Islet of Langerhans (tissue), 1 donor: ENCODE data around the gene PSMF1.

Experiments used
- FAIRE-seq: peaks from one replicate; lab custom pipeline; 2011; peaks lifted over from hg19 to GRCh38; lab: Jason Lieb, UNC

PSMF1 gene

DNA sequence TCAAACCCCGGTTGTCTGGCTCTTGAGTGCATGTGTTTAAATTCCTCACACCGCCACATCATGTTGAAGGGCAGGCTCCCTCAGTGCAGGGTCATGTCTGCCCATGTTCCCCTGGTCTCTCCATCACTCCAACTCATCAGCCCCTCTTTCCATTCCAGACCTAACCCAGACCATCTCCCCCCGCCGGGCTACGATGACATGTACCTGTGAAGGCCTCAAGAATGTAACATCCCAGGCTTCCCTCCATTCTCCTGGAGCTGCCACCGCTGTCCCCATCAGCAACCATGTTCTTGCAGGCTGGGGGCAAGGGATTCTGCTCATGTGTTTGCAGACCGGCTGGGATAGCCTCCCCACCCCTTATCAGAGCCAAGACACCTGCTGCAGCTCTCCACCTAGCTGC lies 46.5 kb downstream of the PSMF1 start:
- FAIRE-seq: no peak

- FAIRE-seq: no peak
These were observed 47.1 kb downstream of the PSMF1 start for GRCh38 chr20:1165521-1165920.

DNA sequence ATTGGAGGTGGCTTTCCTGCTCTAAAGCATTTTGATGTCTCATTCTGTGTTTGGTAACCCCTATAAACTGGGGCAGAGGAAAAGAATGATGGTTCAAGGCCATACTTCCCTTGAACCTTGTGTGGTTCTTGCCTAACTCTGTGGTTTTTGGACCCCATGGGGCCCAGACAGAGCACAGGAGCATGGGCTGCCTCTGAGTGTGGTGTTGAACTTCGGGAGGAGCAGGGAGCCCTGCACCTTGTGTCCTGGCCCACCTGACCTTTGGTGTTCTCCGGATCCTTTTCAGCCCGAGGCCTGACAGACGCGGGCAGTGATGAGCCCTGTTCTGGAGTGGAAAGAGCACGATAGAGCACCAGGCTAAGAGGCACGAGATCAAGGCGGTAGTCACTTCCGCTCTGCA lies 47.5 kb downstream of the PSMF1 start:
- no peak for FAIRE-seq

- FAIRE-seq: no peak
These were observed 48.7 kb downstream of the PSMF1 start for GRCh38 chr20:1166948-1167720.

GRCh38 chr20:1169224-1169623 lies 50.8 kb downstream of the PSMF1 start:
- no peak for FAIRE-seq

GRCh38 chr20:1171461-1172093 lies 53.2 kb downstream of the PSMF1 start:
- no peak for FAIRE-seq

GRCh38 chr20:1173698-1174097 lies 55.3 kb downstream of the PSMF1 start:
- FAIRE-seq: no peak

DNA sequence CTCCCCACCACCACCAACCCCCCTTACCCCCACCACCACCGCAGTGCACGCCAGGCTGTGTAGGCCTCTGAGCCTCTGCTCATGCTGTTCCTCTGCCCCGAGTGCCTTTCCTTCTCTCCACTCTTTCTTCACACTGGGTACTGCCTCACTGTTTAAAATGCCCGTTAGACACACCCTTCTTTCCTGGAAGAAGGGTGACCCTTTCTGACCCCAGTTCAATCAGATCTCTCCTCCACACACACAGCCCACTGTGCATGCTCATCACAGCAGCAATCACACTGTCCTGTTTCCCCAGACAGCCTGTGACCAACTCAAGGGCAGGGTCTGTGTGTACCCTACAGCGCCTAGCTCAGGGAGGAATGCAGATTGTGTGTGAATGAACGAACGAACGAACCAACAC lies 56.4 kb downstream of the PSMF1 start:
- FAIRE-seq: no peak

- no peak for FAIRE-seq
These were observed 59.3 kb downstream of the PSMF1 start for GRCh38 chr20:1177680-1178079.

DNA sequence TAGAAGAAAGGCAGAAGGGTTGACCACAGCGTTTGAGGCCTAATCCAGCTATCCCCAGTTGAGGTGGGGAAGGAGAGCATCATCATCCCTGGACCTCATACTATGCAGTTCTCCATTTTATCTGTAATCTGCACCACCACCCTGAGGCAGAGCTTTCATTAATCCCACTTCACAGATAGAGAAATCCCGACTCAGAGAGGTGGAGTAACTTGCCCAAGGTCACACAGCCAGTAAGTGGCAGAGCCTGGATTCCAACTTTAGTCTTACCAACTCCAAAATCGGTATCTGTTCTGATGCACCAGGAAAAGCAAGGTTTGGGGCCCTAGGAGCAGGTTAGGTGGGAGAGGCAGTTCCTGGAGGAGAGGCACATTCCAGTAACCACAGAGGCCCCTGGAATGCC lies 59.7 kb downstream of the PSMF1 start:
- no peak for FAIRE-seq

DNA sequence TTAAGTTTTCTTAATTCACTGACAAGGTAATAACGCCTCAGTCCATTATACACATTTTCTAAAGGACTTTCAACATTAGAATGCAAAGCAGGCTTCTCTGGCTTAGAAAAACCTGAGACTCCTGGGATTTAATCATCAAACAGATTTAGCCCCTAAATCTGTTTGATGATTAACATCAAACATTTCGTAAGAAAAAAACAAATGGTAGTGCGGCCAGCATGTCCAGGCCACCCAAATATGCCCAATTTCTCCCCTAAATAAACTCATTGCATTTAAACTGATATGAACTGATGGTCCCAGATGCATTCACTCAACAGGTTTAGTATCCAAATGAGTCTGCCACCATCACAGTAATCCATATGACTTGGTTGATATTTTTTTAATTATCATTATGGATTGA lies 60.2 kb downstream of the PSMF1 start:
- no peak for FAIRE-seq

DNA sequence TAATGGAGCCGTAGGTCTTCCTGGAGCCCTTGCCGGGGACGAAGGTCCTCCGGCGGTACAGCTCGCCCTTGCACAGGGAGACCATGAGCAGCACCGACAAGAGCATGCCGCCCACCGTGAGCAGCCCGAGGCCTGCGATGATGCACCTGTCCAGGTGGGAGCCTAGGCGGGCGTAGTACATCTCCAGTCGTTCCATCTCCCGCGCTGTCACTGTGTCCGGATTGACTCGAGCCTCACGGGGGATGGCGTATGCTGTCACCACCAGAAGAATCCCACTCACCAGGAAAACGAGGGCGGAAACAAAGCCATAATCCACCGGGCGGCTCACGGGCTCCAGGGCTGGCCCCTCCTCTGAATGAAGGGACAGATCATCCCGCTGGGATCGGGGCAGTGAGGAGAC lies 62.5 kb downstream of the PSMF1 start:
- FAIRE-seq: no peak

DNA sequence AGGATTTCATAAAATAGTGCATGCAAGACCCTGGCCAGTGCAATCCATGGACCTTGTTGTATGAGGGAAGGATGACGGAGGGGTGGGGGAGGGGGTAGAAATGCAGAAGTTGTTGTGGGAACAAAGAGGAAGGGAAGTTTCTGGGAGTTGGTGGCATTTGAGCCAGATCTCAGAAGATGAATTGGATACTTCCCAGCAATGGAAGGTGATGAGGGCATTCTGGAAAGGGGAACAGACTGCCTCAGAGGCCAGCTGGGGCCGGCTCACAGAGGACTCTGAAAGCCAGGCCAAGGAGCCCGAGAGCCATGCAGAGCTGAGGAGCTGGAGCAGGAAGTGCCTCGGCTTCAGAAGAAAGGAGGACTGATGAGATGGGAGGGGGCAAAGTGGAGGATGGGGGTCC lies 63.7 kb downstream of the PSMF1 start:
- FAIRE-seq: no peak

DNA sequence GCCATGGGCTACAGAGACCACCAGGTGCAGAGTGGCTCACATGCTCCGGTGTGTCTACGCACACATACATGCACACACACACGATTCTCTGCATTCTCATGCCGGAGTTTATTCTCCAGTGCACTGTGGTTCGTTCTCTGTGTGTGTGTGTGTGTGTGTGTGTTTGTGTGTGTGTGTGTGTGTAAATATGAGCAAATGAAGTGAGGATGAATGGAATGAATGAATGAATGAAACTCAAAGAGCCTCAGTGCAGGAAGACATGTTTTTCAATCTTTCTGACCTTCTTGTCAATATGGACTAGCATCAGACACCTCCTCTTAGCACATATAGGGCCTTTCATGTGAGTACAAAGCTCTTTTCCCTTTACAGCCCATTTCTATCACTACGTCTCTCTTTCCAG lies 64.8 kb downstream of the PSMF1 start:
- no peak for FAIRE-seq

GRCh38 chr20:1184260-1184637 lies 65.8 kb downstream of the PSMF1 start:
- no peak for FAIRE-seq

DNA sequence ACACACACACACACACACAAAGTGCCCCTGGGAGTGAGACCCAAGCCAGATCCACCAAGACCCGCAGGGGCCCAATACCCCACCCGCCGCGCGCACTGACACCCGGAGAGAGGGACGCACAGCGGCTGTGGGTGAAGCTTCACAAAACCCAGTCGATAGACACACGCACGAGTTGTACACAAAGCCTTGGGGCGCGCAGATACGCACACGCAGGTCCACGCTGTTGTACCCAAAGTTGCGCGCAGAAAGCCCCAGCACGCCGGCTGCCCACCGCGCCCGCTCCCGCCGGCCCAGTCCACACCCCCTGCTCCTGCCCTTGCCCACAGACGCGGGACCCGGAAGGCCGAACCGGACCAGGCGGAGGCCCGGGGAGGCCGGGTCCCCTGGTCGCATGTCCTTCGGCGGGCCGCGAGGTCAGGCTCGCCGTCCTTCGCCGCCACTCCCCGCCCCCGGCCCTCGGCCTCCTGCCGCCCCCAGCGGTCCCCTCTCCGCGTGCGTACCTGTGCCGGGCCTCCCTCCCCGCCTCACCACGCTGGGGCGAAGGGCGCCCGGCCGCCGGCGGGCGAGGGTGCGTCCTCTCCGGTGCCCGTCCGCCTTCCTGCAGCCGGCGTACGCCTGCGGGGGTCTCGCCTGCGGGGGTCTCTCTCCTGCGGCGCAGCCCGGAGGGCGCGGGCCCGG lies 66.4 kb downstream of the PSMF1 start, which contains the start of gene TMEM74B:
Gene TMEM74B, minus strand, starts transcription at position 344 of the 678 bp plus-strand sequence. CDS start 1,180 bp downstream, outside the sequence.
- FAIRE-seq: no peak

DNA sequence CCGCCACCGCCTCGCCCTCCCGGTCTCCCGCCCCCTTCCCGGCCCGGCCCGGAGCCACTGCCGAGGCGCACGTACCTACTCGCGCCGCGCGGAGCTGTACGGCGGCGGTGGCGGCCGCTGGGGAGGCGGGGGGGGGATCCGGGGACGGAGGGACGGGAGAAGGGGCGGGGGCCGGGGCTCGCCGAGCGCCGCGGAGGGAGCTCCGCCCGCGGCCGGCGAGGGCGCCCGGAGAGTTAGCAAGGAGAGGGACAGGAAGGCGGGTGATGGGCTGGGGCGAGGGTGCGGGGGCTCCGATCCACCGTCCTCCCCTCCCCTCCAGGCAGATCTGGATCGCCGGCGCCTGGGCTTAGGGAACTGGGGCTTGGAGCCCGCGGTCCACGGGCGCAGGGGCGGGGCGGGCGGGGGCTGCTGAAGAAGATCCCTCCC lies 66.9 kb downstream of the PSMF1 start:
- FAIRE-seq: no peak

DNA sequence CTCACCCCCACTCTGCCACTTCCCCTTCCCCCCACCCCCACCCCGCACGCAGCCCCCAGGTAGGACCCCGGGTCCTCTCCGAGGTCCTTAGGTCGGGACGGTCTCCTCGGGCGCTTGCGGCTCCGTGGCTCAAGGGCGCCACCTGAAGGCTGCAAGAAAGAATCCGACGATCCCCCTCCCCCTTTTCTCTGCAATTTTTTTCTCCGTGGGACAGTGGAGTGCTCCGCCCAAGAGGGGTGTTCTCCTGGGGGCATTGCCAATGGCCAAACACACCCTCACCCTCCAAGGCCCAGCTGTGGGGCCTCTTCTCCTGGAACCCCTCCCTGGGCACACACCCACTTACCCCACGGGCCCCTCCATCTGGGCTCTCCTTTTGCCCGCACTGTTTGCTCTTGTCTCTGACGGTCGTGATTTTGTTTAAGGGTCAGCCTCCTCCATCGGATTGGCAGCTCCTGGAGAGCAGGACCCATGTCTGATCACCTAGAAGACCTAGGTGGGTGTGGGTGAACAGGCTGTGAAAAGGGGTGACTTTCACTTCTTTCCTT lies 67.5 kb downstream of the PSMF1 start:
- no peak for FAIRE-seq

- no peak for FAIRE-seq
These were observed 68.1 kb downstream of the PSMF1 start for GRCh38 chr20:1186367-1186991.

DNA sequence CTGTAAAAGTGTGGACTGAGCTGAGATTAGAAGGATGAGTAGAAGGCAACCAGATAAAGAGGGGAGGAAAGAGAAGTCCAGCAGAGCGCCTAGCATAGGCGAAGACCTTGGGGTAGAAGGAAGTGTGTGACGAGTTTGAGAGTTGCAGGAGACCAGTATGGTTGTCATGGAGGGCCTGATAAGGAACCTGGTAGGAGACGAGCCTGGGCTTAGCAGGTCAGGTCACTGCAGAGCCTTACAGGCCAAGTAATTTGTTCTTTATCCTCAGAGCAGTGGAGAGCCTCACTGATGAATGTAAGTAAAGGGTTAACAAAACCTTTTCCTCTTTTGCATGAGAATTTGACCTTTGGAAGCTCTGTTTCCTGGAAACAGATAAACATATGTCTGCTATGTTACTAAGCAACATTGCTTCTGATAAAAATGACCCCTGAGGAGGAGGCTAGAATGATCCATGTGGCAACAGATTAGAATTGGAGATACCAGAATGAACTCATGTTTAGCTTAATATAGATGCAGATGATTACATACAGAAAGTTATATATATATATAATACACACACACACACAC lies 69.3 kb downstream of the PSMF1 start:
- FAIRE-seq: peak; percentile 97

DNA sequence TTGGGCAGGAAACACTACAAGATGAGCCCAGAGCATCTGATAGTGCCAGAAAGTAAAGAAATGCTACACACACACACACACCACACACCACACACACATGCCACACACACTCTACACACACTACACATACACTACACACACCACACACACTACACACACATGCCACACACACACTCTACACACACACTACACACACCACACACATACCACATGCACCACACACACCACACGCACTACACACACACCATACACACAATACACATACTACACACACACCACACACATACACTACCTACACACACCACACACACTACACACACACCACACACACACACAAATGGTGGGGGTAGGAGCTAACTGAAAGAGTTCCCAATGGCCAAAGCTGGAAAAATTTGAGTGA lies 69.9 kb downstream of the PSMF1 start:
- no peak for FAIRE-seq

DNA sequence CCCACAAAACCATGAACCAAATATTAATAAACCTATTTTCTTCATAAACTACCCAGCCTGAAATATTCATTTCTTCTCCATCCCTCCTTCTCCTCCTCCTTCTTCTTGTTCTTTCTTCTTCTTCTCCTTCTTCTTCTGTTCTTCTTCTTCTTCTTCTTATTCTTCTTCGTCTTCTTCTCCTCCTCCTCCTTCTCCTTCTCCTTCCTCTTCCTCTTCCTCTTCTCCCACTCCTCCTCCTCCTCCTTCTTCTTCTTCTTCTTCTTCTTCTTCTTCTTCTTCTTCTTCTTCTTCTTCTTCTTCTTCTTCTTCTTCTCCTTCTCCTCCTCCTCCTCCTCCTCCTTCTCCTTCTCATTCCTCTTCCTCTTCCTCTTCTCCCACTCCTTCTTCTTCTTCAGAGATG lies 71.4 kb downstream of the PSMF1 start:
- FAIRE-seq: no peak
